K562 (cell line): Measurements from ENCODE around the gene MECR. TPM values are rescaled to one million over a fixed set of nuclear protein-coding genes. Genes with fewer than 3 reads are reported as not detected.

ENCODE experiments used
- E2F6 ChIP-seq, 2 experiments: IDR thresholded peaks; 2 replicates each; pipeline ENCODE4 v1.6.1; 2011; ENCODE audit warnings: borderline replicate concordance in 1 of 2, control low read depth in 1 of 2, low read depth in 1 of 2, low read length in 1 of 2, mild to moderate bottlenecking in 1 of 2, mixed read lengths in 1 of 2, moderate library complexity in 1 of 2; ENCODE audit not compliant: insufficient read depth in 1 of 2, insufficient read length in 1 of 2, poor library complexity in 1 of 2, severe bottlenecking in 1 of 2; ENCODE audit errors: extremely low read depth in 1 of 2
- ESRRA ChIP-seq: fragments of 450-650 bp; IDR thresholded peaks from 2 replicates; pipeline ENCODE4 v1.6.1; 2014; ENCODE audit warnings: low read depth, mild to moderate bottlenecking, moderate library complexity, borderline replicate concordance
- EZH2 ChIP-seq: IDR thresholded peaks from 2 replicates; pipeline ENCODE4 v1.6.1; 2012; ENCODE audit warnings: low read depth, mild to moderate bottlenecking, inconsistent platforms, low read length, borderline replicate concordance
- NR2C1 ChIP-seq, 2 experiments: fragments of 450-650 bp; IDR thresholded peaks; 2 replicates each; pipeline ENCODE4 v1.6.1; 2017; ENCODE audit warnings: mild to moderate bottlenecking in 2 of 2, antibody characterized with exemption in 1 of 2, inconsistent platforms in 1 of 2, missing compliant biosample characterization in 1 of 2, missing genetic modification characterization in 1 of 2
- PCBP2 ChIP-seq: fragments of 200-400 bp; formaldehyde crosslinking; IDR thresholded peaks from 2 replicates; pipeline ENCODE4 v1.6.1; 2018; ENCODE audit warnings: low read length, low read depth, mild to moderate bottlenecking, moderate library complexity; ENCODE audit not compliant: poor library complexity, severe bottlenecking
- RBM17 ChIP-seq: fragments of 200-400 bp; formaldehyde crosslinking; IDR thresholded peaks from 2 replicates; pipeline ENCODE4 v1.6.1; 2017; ENCODE audit warnings: low read depth, mild to moderate bottlenecking, low read length, borderline replicate concordance
- U2AF1 ChIP-seq: fragments of 200-400 bp; formaldehyde crosslinking; optimal IDR thresholded peaks from 2 replicates; pipeline ENCODE3; 2017; ENCODE audit warnings: mild to moderate bottlenecking, low read depth, low read length, moderate library complexity
- UBTF ChIP-seq, 2 experiments: IDR thresholded peaks; 2 replicates each; pipeline ENCODE4 v1.6.1; 2012; ENCODE audit warnings: improper control_type of control experiment in 2 of 2, low read depth in 2 of 2, low read length in 2 of 2, borderline replicate concordance in 1 of 2
- ZBTB7A ChIP-seq: IDR thresholded peaks from 2 replicates; pipeline ENCODE4 v1.6.1; 2011; ENCODE audit warnings: low read depth, mild to moderate bottlenecking, low read length, moderate library complexity, borderline replicate concordance; ENCODE audit not compliant: control insufficient read depth
- ZFP91 ChIP-seq: sonication (generic); formaldehyde crosslinking; IDR thresholded peaks from 2 replicates; pipeline ENCODE4 v1.8.0; 2022; ENCODE audit warnings: mild to moderate bottlenecking, missing genetic modification reagents
- ZNF224 ChIP-seq: sonication (generic); formaldehyde crosslinking; IDR thresholded peaks from 2 replicates; pipeline ENCODE4 v1.8.0; 2022; ENCODE audit warnings: mild to moderate bottlenecking, missing genetic modification reagents
- ZNF583 ChIP-seq: fragments of 250-450 bp; sonication (Bioruptor Pico); IDR thresholded peaks from 2 replicates; pipeline ENCODE4 v1.4.0; 2020
- polyA plus RNA-seq, 8 experiments: library from polyadenylated mRNA; depleted of rRNA in 4 of 8; stranded (reverse) in 5 of 8; unstranded in 3 of 8; fragments of >200 nt; fragmentation: Nextera tagmentation in 2 of 8; fragmentation: Illumina TruSeq in 1 of 8; extraction: Ambion mirVana in 2 of 8; extraction: Trizol in 1 of 8; gene quantifications; 2 replicates each; pipeline versions ENCODE4 v1.2.1 to v1.2.3, GENCODE V29; 2011 to 2014; ENCODE audit warnings: inconsistent platforms in 1 of 8, missing spikeins in 1 of 8
- total RNA-seq, 7 experiments: library from RNA; depleted of rRNA in 6 of 7; stranded (reverse); fragments of >200 nt in 6 of 7; fragmentation: Illumina TruSeq in 2 of 7; extraction: Trizol in 2 of 7; gene quantifications; 2 replicates each; pipeline versions ENCODE4 v1.2.1 to v1.2.3, GENCODE V29; 2011 to 2021; ENCODE audit warnings: low replicate concordance in 1 of 7
- TF ChIP-seq, protein P1 (sequence below): sonication (generic); formaldehyde crosslinking; IDR thresholded peaks from 2 replicates; pipeline ENCODE4 v1.8.1; 2023; ENCODE audit warnings: mild to moderate bottlenecking, missing genetic modification reagents, moderate library complexity
- TF ChIP-seq, protein P2 (sequence below): IDR thresholded peaks from 2 replicates; pipeline ENCODE4 v1.6.1; 2014; ENCODE audit warnings: antibody characterized with exemption
- TF ChIP-seq, protein P3 (sequence below): sonication (generic); formaldehyde crosslinking; IDR thresholded peaks from 2 replicates; pipeline ENCODE4 v1.8.0; 2022; ENCODE audit warnings: mild to moderate bottlenecking, missing genetic modification reagents, borderline replicate concordance

Gene MECR
- total and polyA plus RNA-seq, 9 of the 15 experiments (the other 6 are each of a cell fraction or from before 2014, with no cell fraction given) = 10.4 to 58.6 (median 42.9) TPM

GRCh38 chr1:29259802-29260441 lies 29.2 kb upstream of the MECR start (continued):
- TF ChIP-seq, protein P1, sequence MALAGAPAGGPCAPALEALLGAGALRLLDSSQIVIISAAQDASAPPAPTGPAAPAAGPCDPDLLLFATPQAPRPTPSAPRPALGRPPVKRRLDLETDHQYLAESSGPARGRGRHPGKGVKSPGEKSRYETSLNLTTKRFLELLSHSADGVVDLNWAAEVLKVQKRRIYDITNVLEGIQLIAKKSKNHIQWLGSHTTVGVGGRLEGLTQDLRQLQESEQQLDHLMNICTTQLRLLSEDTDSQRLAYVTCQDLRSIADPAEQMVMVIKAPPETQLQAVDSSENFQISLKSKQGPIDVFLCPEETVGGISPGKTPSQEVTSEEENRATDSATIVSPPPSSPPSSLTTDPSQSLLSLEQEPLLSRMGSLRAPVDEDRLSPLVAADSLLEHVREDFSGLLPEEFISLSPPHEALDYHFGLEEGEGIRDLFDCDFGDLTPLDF (CRISPR knock-in tag) = no peak
- TF ChIP-seq U2AF1 (no peak), ESRRA (peak; percentile 25; the same call in 1 of the 2 replicates), NR2C1 (IDR thresholded peaks at IDR 0.05) (no peak), NR2C1 (tag; IDR thresholded peaks at IDR 0.05) (no peak), E2F6 (IDR thresholded peaks at IDR 0.05; ENCODE audit: borderline replicate concordance in 1 of 2, extremely low read depth in 1 of 2, insufficient read depth in 1 of 2, insufficient read length in 1 of 2, low read depth in 1 of 2, low read length in 1 of 2, poor library complexity in 1 of 2, severe bottlenecking in 1 of 2) (peak in 1 of 2 experiments; percentile 47), ZNF224 (CRISPR knock-in tag) (no peak), ZFP91 (CRISPR knock-in tag) (no peak), ZNF583 (CRISPR knock-in tag) (no peak), ZBTB7A (peak; percentile 47; the same call in 1 of the 2 replicates), EZH2 (no peak), PCBP2 (no peak), RBM17 (no peak), UBTF (IDR thresholded peaks at IDR 0.05; ENCODE audit: borderline replicate concordance in 1 of 2, low read depth in 2 of 2, low read length in 2 of 2) (peak in 1 of 2 experiments; percentile 66; a peak in 1 of 4 replicates)
- TF ChIP-seq, protein P2, sequence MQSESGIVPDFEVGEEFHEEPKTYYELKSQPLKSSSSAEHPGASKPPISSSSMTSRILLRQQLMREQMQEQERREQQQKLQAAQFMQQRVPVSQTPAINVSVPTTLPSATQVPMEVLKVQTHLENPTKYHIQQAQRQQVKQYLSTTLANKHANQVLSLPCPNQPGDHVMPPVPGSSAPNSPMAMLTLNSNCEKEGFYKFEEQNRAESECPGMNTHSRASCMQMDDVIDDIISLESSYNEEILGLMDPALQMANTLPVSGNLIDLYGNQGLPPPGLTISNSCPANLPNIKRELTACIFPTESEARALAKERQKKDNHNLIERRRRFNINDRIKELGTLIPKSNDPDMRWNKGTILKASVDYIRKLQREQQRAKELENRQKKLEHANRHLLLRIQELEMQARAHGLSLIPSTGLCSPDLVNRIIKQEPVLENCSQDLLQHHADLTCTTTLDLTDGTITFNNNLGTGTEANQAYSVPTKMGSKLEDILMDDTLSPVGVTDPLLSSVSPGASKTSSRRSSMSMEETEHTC = no peak
- TF ChIP-seq, protein P3, sequence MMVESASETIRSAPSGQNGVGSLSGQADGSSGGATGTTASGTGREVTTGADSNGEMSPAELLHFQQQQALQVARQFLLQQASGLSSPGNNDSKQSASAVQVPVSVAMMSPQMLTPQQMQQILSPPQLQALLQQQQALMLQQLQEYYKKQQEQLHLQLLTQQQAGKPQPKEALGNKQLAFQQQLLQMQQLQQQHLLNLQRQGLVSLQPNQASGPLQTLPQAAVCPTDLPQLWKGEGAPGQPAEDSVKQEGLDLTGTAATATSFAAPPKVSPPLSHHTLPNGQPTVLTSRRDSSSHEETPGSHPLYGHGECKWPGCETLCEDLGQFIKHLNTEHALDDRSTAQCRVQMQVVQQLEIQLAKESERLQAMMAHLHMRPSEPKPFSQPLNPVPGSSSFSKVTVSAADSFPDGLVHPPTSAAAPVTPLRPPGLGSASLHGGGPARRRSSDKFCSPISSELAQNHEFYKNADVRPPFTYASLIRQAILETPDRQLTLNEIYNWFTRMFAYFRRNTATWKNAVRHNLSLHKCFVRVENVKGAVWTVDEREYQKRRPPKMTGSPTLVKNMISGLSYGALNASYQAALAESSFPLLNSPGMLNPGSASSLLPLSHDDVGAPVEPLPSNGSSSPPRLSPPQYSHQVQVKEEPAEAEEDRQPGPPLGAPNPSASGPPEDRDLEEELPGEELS (CRISPR knock-in tag) = no peak
